Erythroblast (primary cell): ENCODE results near the gene PPP2R5C.

Experiments
- GATA1 ChIP-seq: IDR thresholded peaks from 2 replicates; pipeline ENCODE4 v1.6.1; 2011; ENCODE audit warnings: low read depth, mild to moderate bottlenecking, control low read depth, low read length, moderate library complexity
- POLR2A ChIP-seq: IDR thresholded peaks from 2 replicates; pipeline ENCODE4 v1.6.1; 2011; ENCODE audit warnings: mild to moderate bottlenecking, low read length

- TF ChIP-seq POLR2A (no peak), GATA1 (no peak)
Measured at GRCh38 chr14:101719708-101720107, 41.8 kb upstream of the PPP2R5C start.
